Activated T-cell treated with anti-CD3 and anti-CD28 coated beads for 48 hours (primary cell): ENCODE measurements around the gene ADAMTS3.

ENCODE experiments used
- DNase-seq: peaks from one replicate; pipeline ENCODE4 v3.0.0-alpha.2; 2020; ENCODE audit warnings: low read depth

The ADAMTS3 gene

GRCh38 chr4:72295966-72296557 is 273.0 kb downstream of the ADAMTS3 start:
- no peak for DNase-seq

DNA sequence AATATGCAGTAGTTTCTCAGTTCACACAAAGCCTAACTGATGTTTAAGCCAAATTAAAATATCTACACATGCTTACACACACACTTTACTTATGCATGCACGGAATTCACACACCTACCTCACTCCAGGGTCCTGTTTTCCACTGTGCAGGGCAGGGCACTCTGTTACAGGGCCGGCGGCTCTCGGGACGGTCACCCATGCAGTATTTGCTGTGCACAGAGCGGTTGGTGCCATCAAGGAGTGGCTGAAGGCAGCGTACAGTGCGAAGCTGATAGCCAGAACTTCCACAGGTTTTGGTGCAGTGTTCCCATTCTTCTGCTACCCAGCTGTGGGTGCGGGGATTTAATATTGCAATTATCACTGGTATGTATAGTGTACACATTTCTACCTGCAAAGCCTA is 278.3 kb downstream of the ADAMTS3 start:
- DNase-seq: no peak

GRCh38 chr4:72286910-72287309 is 282.1 kb downstream of the ADAMTS3 start:
- no peak for DNase-seq

DNA sequence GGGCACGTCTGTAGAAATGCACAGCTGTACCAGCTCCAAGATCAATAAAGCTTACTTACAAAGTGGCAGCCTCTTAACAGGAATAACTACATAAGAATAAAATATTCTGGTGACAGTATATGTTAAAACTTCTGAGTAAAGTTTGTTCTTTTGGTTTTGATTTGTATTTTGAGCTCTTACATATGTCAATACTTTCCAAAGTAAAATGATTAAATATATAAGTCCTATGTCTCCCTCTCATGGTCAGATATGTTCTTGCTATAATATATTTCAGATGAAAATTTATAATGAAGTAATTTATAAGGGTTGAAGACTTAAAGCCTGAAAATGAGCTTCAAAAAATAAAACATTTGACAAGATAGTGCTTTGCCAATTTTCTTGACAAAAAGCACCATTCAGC is 282.8 kb downstream of the ADAMTS3 start:
- no peak for DNase-seq

DNA sequence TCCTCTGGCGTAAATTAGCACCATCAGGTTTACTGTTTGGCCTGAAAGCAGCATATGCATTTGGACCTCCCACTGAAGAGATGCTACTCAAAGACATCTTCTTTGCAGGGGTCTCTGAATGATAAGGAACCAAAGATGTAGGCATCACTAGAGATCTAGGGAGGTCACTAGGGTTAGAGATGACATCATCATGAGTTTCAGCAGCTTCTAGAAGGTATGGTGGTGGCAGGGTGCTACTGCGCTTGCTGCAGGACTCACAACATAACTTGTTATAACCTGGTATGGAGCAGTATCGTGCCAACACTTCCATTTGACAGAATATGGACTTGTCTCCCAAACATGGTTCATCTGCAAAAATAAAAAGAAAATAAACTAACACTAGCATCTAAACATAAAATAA is 285.7 kb downstream of the ADAMTS3 start:
- no peak for DNase-seq

GRCh38 chr4:72280252-72280651 is 288.8 kb downstream of the ADAMTS3 start:
- DNase-seq: no peak

DNA sequence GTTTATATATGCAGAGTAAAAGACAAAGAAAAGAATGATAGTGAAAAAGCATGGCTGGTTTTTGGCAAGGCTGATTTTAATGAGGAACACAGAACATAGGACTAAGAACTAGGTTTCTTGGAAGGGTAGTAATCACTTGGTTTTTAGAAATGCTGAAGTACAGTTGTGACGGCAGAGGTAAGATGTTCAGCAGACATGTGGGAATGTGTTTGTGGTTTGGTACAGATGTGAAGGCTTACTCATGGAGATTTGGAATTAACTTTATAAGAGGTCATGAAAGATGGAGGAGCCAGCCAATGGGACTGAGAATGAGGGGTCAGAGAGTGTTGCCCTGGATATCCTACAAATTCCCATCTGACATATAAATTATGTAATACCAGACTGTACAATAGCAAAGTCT is 293.6 kb downstream of the ADAMTS3 start:
- no peak for DNase-seq

DNA sequence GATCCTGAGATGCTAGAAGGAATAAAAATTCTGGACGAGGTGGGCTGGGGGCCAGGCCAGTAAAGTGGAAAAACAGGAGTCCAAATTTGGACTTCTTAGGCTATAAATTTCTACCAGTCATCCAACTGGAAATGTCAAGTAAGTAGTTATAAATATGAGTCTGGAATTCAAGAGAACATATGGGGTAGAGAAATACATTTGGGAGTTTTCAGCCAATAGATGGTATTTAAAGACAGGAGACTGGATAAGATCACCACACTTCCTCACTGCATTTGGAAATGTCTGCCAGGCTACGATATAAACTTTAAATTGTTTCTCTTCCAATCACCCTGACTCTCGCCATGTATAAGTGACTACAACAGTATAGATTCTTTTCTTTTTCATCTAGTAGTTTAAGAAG is 294.8 kb downstream of the ADAMTS3 start:
- no peak for DNase-seq

- DNase-seq: no peak
Observed at GRCh38 chr4:72255269-72255668, 313.8 kb downstream of the ADAMTS3 start.

- no peak for DNase-seq
Observed at GRCh38 chr4:72243641-72244040, 325.4 kb downstream of the ADAMTS3 start.

DNA sequence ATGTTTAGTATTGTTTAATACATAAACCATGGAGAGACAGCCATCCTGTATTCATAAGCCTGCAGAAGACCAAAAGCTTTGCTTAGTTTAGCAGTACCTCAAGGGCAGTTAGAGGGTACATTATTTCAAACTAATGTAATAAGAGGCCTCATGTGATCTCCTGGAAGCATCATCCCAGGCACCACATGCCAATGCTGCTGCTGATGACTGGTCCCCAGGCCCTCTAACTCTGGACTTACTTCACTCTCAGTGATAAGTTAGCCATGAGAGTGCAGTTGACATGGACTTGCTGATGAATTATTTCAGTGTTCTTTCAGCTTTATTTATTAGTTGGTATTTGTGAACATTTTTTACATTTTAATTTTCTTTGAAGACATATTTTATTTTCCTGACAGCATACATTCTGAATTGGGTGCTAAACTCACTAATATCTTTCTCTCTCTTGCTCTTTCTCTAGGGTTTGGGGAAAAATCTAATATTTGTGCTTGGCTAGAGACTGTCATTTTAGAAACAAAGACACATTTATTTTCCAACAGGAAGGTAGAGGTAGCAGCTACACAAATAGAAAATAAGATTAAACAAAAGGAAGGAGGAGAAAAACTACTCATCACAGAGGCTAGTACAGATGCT is 329.4 kb downstream of the ADAMTS3 start:
- no peak for DNase-seq
